ENCODE results near the gene TSPYL4. TPM values are rescaled to one million over a fixed set of nuclear protein-coding genes. Genes with fewer than 3 reads are reported as not detected.

The TSPYL4 gene
- total RNA-seq, 1 donor from 2014 or later: 22.1 TPM

DNA sequence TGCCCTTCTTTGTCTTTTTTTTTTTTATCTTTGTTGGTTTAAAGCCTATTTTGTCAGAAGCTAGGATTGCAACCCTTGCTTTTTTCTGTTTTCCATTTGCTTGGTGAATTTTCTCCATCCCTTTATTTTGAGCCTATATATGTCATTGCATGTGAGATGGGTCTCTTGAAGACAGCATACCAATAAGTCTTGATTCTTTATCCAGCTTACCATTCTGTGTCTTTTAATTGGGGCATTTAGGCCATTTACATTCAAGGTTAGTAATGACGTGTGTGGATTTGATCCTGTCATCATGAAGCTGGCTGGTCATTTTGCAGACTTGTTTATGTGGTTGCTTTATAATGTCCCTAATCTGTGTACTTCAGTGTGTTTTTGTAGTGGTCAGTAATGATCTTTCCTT, 9.5 kb upstream of the TSPYL4 start:
- intact Hi-C loops (cut with micrococcal nuclease): no loop called here
- peaks cover 4% of the 10 kb centered on the region for H3K4me1 Mint-ChIP-seq
- H3K27me3 Mint-ChIP-seq: no peaks in the 10 kb centered on the region
- no peak overlapping the region for H3K27ac Mint-ChIP-seq
- H3K36me3 Mint-ChIP-seq (ENCODE audit: low read depth): peaks cover 2% of the 10 kb centered on the region
- peaks cover 19% of the 10 kb centered on the region for H3K9me3 Mint-ChIP-seq
- H3K4me3 Mint-ChIP-seq: no peak overlapping the region
- no peak for DNase-seq

DNA sequence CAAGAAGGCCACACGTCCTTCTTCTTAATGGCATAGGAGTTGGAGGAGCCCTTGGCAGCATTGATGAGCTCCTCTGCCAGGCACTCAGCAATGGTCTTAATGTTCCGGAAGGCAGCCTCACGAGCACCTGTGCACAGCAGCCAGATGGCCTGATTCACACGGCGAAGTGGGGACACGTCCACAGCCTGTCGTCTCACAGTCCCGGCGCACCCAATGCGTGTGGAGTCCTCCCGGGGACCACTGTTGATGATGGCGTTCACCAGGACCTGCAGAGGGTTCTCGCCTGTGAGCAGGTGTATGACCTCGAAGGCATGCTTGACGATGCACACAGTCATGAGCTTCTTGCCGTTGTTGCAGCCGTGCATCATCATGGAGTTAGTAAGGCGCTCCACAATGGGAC, 4.6 kb upstream of the TSPYL4 start:
- no peak for DNase-seq
- H3K4me3 Mint-ChIP-seq: no peak overlapping the region
- H3K36me3 Mint-ChIP-seq (ENCODE audit: low read depth): peaks cover 2% of the 10 kb centered on the region
- no peaks in the 10 kb centered on the region for H3K4me1 Mint-ChIP-seq
- no peaks in the 10 kb centered on the region for H3K27me3 Mint-ChIP-seq
- H3K9me3 Mint-ChIP-seq: peaks cover 13% of the 10 kb centered on the region
- intact Hi-C loops (cut with micrococcal nuclease): loop anchor here (10.0 kb wide), 2 partner anchors 406 to 1346 kb away; partner anchors contain the start of genes GOPC and ZUP1
- no peak overlapping the region for H3K27ac Mint-ChIP-seq

DNA sequence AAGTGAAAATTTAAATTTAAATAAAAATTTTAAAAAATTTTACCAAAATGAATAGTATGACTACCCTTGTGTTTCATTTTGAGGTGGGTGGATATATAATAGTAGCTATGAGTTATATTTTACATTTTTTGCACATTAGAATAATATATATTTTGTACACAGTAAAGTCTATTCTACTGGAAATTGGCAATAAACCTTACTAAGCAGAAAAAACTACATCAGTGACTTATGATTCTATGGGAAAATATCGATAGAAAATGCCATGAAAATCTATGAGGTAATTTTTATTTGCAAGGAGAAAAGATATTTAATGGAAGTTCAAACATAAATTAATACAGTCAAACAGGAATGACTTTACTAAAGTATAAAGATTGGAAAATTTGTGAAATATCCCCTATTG, 2.8 kb upstream of the TSPYL4 start:
- Mint-ChIP-seq H3K27me3 (no peaks in the 10 kb centered on the region), H3K4me3 (no peak overlapping the region), H3K9me3 (peaks cover 4% of the 10 kb centered on the region), H3K27ac (no peak overlapping the region), H3K36me3 (ENCODE audit: low read depth) (peaks cover 6% of the 10 kb centered on the region), H3K4me1 (peaks cover 7% of the 10 kb centered on the region)
- DNase-seq: no peak
- intact Hi-C loops (cut with micrococcal nuclease): loop anchor here (10.0 kb wide), 2 partner anchors 408 to 1348 kb away; partner anchors contain the start of genes GOPC and ZUP1

DNA sequence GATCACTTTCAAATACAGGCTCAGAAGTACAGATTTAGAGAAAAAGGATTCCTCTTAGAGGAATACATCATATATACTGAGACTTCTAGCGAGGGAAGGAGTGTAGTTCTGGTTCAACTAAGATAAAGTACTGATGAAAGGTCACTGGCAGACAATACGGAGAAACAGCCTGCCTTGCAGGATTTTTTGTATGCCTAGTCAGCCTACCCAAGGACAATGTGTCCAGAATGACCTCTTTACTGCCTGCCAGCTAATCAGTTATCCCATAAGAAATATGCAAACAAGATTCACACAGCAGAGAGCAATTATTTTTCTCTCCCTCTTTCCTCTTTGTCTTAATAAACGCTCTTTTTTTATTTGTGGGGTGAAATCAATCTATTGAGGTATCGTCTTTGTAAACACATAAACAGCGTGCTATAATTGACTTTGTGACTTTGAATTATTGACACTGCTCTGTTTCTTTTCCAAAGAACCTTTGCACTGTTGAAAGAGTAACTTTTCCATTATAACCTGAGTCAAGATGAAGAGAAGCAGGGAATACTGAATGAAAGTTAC, 1.4 kb upstream of the TSPYL4 start:
- no peak for DNase-seq
- Mint-ChIP-seq H3K4me1 (peaks cover 20% of the 10 kb centered on the region), H3K27ac (no peak overlapping the region), H3K36me3 (ENCODE audit: low read depth) (peaks cover 9% of the 10 kb centered on the region), H3K9me3 (peaks cover under 1% of the 10 kb centered on the region), H3K27me3 (no peaks in the 10 kb centered on the region), H3K4me3 (no peak overlapping the region)
- intact Hi-C loops (cut with micrococcal nuclease): loop anchor here (2.0 to 10.0 kb wide), 4 partner anchors 13 to 1349 kb away; partner anchors contain the start of genes GOPC, NT5DC1 and ZUP1

DNA sequence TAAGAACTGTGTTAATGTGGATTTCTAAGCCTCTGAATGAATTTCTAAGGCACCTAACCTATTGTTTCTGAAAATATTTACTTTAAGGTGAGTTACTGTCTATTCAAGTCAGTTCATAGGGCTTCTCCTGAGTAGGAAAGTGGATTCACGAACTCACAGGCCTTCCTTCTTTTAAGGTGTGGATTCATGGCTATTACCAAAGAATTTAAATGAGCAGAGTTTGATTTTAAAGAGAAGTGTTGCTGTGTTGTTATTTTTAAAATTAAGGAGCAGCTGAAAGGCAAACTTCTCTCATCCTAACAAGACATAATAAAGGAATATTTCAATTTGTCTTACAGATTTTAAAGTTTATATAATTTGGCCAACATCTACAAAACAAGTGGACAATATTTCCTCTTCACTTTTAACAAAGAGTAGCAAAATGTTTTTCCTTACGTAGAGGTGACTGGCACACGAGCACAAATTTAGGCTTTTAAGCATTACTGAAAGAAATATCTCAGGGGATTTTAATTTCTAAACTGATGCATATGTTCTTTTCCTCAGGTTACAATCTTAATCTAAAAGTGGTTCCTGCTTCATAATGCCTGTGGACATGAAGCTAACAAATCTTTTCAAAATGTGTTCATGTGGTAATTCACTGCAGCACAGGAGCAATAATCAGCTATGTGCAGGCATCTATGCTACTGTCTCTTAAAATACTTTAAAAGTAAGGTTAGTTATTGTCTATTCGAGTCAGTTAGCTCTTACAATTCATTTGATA, 602 bp upstream of the TSPYL4 start:
- peaks cover 9% of the 10 kb centered on the region for H3K36me3 Mint-ChIP-seq (ENCODE audit: low read depth)
- no peak overlapping the region for H3K4me3 Mint-ChIP-seq
- H3K9me3 Mint-ChIP-seq: no peaks in the 10 kb centered on the region

DNA sequence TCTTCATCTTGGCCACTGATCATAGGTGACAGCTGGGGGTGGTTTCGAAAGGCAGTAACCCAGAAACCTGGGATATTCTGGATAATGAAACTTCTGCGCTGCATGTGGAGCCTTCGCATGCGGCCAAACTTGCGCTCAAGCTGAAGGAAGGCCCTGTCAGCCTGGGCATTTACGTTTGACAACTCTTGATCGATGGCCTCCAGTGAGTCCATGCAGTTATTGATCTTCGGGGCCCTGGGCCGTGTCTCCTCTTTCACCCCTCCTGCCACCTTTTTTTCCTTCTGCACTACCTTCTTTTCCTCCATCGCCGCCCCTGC, 729 bp downstream of the TSPYL4 start:
- Mint-ChIP-seq H3K9me3 (no peaks in the 10 kb centered on the region), H3K27ac (no peak overlapping the region), H3K27me3 (no peaks in the 10 kb centered on the region), H3K36me3 (ENCODE audit: low read depth) (peaks cover 13% of the 10 kb centered on the region), H3K4me3 (no peak overlapping the region), H3K4me1 (peaks cover 27% of the 10 kb centered on the region)
- no peak for DNase-seq
- intact Hi-C loops (cut with micrococcal nuclease): loop anchor here (10.0 kb wide), 2 partner anchors 412 to 1352 kb away; partner anchors contain the start of genes GOPC and ZUP1

More for the DNA sequence above, 602 bp upstream of the TSPYL4 start:
- intact Hi-C loops (cut with micrococcal nuclease): loop anchor here (1.0 to 10.0 kb wide), 6 partner anchors 14 to 1350 kb away; partner anchors contain the start of genes GOPC, NT5DC1, RWDD1 and TSPYL1
- DNase-seq: no peak
- Mint-ChIP-seq H3K27ac (no peak overlapping the region), H3K27me3 (no peaks in the 10 kb centered on the region), H3K4me1 (peaks cover 25% of the 10 kb centered on the region)

DNA sequence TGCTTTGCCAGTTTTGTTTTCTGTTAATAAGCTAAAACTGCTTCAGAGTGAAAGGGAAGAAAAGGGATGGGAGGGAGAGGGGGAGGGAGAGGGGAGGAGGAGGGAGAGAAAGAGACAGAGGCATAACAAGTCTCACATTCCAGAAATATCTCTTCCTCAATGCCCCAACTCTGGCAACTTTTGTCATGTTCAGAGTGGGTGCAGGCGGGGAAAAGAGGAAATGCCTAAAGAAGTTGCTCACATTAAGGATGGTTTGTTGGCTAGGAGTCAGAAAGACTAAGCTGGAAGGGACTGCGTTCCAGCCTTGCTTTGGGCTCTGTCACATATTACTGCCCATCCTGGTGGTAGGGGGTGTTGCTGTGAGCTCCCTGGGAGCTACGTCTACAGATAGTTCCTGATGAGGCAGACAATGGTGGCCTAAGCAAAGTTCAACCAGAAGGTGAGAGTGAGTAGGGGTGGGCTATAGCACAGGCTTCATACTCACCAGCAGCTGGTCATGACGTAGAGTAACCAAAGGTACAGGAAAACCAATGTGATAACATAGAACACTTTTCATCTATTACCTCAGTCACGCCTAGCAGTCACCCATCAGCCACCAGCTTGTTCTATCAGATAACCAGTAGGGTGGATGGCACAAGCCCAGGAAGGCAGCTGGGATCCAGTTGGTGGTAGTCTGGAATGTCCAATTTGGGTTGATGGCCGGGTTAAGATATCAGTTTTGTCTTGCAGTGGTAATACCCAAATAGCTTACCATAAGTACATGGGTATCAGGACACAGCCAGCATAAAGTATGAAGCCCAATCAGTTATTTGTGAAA, 2.1 kb downstream of the TSPYL4 start:
- Mint-ChIP-seq H3K4me3 (peak overlapping the region; percentile 45), H3K27me3 (no peaks in the 10 kb centered on the region), H3K9me3 (no peaks in the 10 kb centered on the region), H3K4me1 (peaks cover 27% of the 10 kb centered on the region), H3K27ac (peak overlapping the region; percentile 61), H3K36me3 (ENCODE audit: low read depth) (peaks cover 13% of the 10 kb centered on the region)
- DNase-seq: peak; percentile 58
- intact Hi-C loops (cut with micrococcal nuclease): loop anchor here (10.0 kb wide), 2 partner anchors 413 to 1353 kb away; partner anchors contain the start of genes GOPC and ZUP1

DNA sequence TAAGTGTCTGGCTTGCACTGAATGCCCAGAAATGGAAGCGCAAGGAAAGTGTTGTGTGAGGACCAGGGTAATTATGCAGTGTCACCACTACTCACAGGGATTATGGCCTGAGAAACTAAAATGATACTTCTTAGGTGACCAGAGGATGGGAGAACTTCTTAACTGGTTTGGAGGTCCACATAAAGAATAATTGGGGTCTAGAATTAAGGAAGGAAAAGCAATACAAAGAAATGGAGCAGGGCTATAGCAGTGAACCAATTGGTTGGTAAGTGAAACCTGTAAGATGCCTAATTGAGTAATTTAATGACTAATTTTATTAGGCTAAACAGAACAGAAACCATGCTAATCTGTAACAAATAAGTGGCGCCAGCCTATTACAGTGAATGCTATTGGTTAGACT, 5.3 kb downstream of the TSPYL4 start:
- no peak for DNase-seq
- H3K36me3 Mint-ChIP-seq (ENCODE audit: low read depth): peaks cover 13% of the 10 kb centered on the region
- no peaks in the 10 kb centered on the region for H3K27me3 Mint-ChIP-seq
- no peaks in the 10 kb centered on the region for H3K9me3 Mint-ChIP-seq
- no peak overlapping the region for H3K27ac Mint-ChIP-seq
- H3K4me1 Mint-ChIP-seq: peaks cover 27% of the 10 kb centered on the region
- intact Hi-C loops (cut with micrococcal nuclease): no loop called here
- no peak overlapping the region for H3K4me3 Mint-ChIP-seq

DNA sequence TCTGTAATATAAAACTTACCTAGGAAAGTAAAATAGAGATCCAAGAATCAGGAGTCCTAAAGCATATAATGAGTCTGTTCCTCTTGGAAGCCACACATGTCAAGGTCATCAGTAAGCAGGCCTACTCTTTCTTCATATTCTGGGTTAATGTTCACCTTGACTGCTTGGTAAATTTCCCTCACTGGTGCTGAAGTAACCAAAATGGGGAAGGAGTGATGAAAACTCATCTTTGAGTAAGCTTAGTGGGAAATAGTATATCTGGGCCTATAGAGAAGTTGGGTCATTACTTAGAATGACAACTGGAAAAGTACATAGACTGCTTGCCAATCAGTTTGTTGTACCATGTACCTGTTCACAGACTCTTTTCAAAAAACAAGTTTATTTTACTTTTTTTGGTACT, 6.6 kb downstream of the TSPYL4 start:
- no peak for DNase-seq
- Mint-ChIP-seq H3K36me3 (ENCODE audit: low read depth) (peaks cover 11% of the 10 kb centered on the region), H3K4me1 (peaks cover 24% of the 10 kb centered on the region), H3K4me3 (no peak overlapping the region), H3K27me3 (no peaks in the 10 kb centered on the region), H3K9me3 (no peaks in the 10 kb centered on the region), H3K27ac (no peak overlapping the region)
- intact Hi-C loops (cut with micrococcal nuclease): no loop called here

DNA sequence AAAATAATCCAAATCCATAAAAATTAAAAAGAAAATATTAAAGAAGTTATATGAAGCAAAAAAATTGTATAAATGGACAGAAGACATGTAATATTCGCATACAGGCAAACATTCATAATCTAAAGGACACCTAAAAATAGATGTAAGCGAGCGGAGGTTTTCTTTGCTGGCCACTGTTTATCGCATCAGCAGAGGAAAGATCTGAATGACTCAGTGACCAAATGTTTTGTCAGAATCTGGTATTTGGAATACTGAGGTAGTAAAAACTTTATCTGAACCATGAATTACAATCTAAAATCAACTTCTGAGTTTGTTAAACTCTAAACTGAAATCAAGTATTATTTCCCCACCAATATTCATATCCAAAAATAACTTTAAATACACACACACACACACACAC, 7.8 kb downstream of the TSPYL4 start:
- H3K27me3 Mint-ChIP-seq: no peaks in the 10 kb centered on the region
- intact Hi-C loops (cut with micrococcal nuclease): no loop called here

DNA sequence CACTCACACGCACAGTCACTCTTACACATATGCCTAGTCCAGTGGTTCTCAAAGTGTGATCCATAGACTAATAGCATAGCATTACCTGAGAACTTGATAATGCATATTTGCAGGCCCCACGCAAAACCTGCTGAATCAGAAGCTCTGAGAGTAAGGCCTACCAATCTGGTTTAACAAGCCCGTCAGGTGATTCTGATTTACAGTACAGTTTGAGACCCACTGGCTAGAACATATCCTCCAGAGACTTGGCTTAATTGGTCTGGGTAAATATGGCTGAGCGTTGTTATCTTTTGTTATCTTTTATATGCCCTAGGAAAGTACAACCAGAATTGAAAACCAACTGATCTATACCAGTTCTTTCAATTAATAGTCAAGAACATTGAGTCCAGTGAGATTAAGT, 9.6 kb downstream of the TSPYL4 start:
- Mint-ChIP-seq H3K27ac (no peak overlapping the region), H3K4me1 (peaks cover 1% of the 10 kb centered on the region), H3K9me3 (no peaks in the 10 kb centered on the region), H3K36me3 (ENCODE audit: low read depth) (peaks cover 5% of the 10 kb centered on the region), H3K27me3 (no peaks in the 10 kb centered on the region), H3K4me3 (no peak overlapping the region)
- intact Hi-C loops (cut with micrococcal nuclease): no loop called here
- no peak for DNase-seq

More for the DNA sequence above, 7.8 kb downstream of the TSPYL4 start:
- no peaks in the 10 kb centered on the region for H3K9me3 Mint-ChIP-seq
- peaks cover 4% of the 10 kb centered on the region for H3K36me3 Mint-ChIP-seq (ENCODE audit: low read depth)
- peaks cover 14% of the 10 kb centered on the region for H3K4me1 Mint-ChIP-seq
- DNase-seq: no peak
- H3K27ac Mint-ChIP-seq: no peak overlapping the region
- H3K4me3 Mint-ChIP-seq: no peak overlapping the region

DNA sequence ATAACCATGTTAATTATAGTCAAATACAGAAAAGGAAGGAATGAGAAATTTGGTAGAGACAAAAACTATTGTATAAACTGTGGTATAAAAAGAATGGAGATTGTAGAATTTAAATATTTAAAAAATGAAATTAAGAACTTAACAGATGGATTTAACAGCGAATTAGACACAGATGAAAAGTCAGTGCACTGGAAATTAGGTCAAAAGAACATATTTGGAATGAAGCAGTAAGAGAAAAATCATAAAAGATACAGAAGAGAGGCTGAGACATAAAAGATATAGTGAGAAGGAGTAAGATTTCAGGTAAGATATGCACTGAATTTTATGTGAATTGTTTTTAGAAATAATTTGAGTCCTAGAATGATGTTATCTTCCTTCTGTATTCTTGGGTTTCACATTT, 14.0 kb downstream of the TSPYL4 start:
- H3K36me3 Mint-ChIP-seq (ENCODE audit: low read depth): peaks cover 1% of the 10 kb centered on the region
- no peak overlapping the region for H3K4me3 Mint-ChIP-seq
- H3K9me3 Mint-ChIP-seq: no peaks in the 10 kb centered on the region
- no peaks in the 10 kb centered on the region for H3K4me1 Mint-ChIP-seq
- no peak overlapping the region for H3K27ac Mint-ChIP-seq
- intact Hi-C loops (cut with micrococcal nuclease): no loop called here
- no peak for DNase-seq
- no peaks in the 10 kb centered on the region for H3K27me3 Mint-ChIP-seq

DNA sequence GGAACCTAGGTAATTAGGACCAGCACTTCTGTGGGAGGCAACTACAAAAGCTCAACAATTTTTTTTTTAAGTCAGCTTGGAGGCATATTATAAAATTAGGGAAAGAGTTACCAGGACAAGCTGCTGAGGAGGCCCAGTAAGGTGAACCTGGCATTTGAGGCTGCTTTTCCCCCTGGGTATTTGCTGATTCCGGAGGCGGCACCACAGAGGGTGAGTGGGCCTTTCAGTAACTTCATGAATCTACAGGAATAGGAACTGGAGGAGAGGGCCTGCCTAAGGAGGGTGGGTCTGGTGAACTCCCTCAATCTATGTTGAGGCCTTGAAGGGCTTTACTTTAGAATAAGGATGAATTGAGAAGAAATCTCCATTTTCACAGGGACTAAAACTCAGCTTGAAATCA, 14.6 kb downstream of the TSPYL4 start:
- Mint-ChIP-seq H3K4me3 (no peak overlapping the region), H3K27ac (no peak overlapping the region), H3K9me3 (no peaks in the 10 kb centered on the region), H3K4me1 (no peaks in the 10 kb centered on the region), H3K27me3 (no peaks in the 10 kb centered on the region), H3K36me3 (ENCODE audit: low read depth) (peaks cover 1% of the 10 kb centered on the region)
- DNase-seq: no peak
- intact Hi-C loops (cut with micrococcal nuclease): no loop called here

DNA sequence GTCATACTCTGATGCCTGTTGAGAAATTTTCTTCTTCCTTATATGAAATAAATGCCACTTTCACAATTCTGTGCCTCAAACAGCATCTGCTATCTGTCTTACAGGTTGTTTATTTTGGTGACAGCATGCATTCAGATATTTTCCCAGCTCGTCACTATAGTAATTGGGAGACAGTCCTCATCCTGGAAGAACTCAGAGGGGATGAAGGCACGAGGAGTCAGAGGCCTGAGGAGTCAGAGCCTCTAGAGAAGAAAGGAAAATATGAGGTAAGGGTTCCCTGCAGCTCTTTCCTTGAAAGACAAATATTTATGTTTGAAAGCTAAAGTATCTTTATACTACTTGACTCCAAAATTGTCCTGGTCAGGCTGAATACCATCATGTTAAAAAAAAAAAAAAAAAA, 15.8 kb downstream of the TSPYL4 start:
- Mint-ChIP-seq H3K27me3 (no peaks in the 10 kb centered on the region), H3K36me3 (ENCODE audit: low read depth) (peaks cover 1% of the 10 kb centered on the region), H3K9me3 (no peaks in the 10 kb centered on the region), H3K4me1 (no peaks in the 10 kb centered on the region), H3K27ac (no peak overlapping the region), H3K4me3 (no peak overlapping the region)
- intact Hi-C loops (cut with micrococcal nuclease): no loop called here
- DNase-seq: no peak
